GM19023 (cell line): Measurements from ENCODE around the gene SMARCC1.

Experiments
- ATAC-seq: cut with Tn5 transposase; IDR thresholded peaks from one replicate; pipeline ENCODE4 v1.9.1; 2021; ENCODE audit warnings: mild to moderate bottlenecking, moderate library complexity; ENCODE audit not compliant: unreplicated experiment

Gene SMARCC1

GRCh38 chr3:47565734-47566550 lies 215.8 kb downstream of the SMARCC1 start:
- ATAC-seq, result no peak

GRCh38 chr3:47556351-47556750 lies 225.3 kb downstream of the SMARCC1 start:
- ATAC-seq, result no peak

- no peak for ATAC-seq
Measured at GRCh38 chr3:47554335-47554734, 227.4 kb downstream of the SMARCC1 start.

- ATAC-seq, result no peak
Measured at GRCh38 chr3:47553407-47553806, 228.3 kb downstream of the SMARCC1 start.

- no peak for ATAC-seq
Measured at GRCh38 chr3:47542471-47543173, 239.1 kb downstream of the SMARCC1 start.

- ATAC-seq, result no peak
Measured at GRCh38 chr3:47541583-47542108, 240.0 kb downstream of the SMARCC1 start.

GRCh38 chr3:47540281-47540680 lies 241.4 kb downstream of the SMARCC1 start:
- ATAC-seq, result no peak

- no peak for ATAC-seq
Measured at GRCh38 chr3:47536967-47537366, 244.7 kb downstream of the SMARCC1 start.

- ATAC-seq, result no peak
Measured at GRCh38 chr3:47536221-47536891, 245.3 kb downstream of the SMARCC1 start.
